ENCODE results near the gene BLVRB. TPM values are rescaled to one million over a fixed set of nuclear protein-coding genes. Genes with fewer than 3 reads are reported as not detected.
"Not testable (repeated sequence)": the region's sequence is repeated elsewhere in the genome, so short reads cannot be mapped to it uniquely, and the experiment has no call there.

The BLVRB gene
- total RNA-seq, 1 donor from 2014 or later, result 141 TPM

DNA sequence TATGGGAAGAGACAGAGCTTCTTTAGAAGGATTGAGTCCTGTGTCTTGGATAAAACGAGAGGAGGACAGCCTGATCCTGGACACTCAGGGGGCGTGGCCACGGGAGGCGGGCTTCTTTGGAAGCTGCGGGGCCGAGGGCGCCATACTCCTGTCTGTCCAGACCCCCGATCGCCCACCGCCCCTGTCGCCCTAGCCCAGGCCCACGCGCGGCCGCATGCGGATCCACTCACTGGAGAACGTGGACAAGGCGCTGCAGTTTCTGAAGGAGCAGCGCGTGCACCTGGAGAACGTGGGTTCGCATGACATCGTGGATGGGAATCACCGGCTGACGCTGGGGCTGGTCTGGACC, 24.3 kb upstream of the BLVRB start:
- no peak for DNase-seq (ENCODE audit: low spot score)

DNA sequence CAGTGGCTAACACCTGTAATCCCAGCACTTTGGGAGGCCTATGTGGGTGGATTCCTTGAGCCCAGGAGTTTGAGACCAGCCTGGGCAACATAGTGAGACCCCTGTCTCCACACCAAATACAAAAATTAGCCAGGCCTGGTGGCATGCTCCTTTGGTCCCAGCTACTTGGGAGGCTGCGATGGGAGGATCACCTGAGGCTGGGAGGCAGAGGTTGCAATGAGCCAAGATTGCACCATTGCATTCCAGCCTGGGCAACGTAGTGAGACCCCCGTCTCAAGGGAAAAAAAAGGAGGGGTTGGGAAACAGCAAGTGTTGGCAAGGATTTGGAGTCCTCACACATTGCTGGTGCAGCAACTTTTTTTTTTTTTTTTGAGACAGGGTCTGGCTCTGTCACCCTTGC, 20.5 kb upstream of the BLVRB start:
- no peak for DNase-seq (ENCODE audit: low spot score)

DNA sequence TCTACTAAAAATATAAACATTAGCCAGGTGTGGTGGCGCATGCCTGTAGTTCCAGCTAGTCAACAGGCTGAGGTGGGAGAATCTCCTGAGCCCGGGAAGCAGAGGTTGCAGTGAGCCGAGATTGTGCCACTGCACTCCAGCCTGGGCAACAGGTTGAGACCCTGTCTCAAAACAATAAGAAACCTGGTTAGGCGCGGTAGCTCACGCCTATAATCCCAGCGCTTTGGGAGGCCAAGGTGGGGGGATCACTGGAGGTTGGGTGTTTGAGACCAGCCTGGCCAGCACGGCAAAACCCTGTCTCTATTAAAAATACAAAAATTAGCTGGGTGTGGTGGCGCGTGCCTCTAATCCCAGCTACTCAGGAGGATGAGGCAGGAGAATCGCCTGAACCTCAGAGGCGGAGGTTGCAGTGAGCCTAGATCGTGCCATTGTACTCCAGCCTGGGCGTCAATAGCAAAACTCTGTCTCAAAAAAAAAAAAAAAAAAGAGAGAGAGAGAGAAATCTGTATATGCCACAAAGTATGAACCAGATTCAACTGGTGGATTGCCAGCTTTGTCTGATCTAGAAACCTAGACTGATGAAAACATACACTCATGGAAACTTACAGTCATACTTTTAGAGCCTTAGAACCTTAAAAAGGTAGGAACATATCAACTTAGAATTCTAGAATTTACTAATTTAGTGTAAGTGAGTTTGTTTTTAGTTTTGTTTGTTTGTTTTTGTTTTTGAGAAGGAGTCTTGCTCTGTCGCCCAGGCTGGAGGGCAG, 10.5 kb upstream of the BLVRB start:
- not testable (repeated sequence) for DNase-seq (ENCODE audit: low spot score)

DNA sequence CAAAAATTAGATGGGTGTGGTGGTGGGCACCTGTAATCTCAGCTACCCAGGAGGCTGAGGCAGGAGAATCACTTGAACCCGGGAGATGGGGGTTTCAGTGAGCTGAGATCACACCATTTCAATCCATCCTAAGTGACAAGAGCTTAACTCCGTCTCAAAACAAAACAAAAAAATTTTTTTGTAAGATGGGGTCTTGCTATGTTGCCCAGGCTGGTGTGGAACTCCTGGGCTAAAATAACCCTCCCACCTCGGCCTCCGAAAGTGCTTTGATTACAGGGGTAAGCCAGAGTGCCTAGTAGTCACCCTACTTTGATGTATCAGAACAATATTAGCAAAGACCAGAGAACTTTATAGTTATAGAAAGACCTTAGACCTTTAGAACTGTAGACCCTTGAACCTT, 9.2 kb upstream of the BLVRB start:
- DNase-seq (ENCODE audit: low spot score), result no peak

DNA sequence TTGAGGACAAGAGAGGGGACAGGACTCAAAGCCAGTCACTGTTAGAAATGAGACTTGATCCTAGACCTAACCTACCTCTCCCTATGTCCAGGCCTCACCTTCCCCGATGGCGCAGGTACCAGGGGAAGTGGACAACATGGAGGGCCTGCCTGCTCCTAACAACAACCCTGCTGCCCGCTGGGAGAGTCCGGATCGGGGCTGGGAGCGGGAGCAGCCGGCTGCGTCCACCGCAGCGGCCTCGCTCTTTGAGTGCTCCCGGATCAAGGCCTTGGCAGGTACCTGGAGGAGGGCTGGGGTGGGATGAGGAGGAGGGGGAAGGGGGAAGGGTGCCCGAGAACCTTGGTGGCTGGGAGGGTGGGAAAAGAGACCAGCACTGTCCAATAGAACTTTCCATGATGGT, 7.0 kb upstream of the BLVRB start:
- no peak for DNase-seq (ENCODE audit: low spot score)

DNA sequence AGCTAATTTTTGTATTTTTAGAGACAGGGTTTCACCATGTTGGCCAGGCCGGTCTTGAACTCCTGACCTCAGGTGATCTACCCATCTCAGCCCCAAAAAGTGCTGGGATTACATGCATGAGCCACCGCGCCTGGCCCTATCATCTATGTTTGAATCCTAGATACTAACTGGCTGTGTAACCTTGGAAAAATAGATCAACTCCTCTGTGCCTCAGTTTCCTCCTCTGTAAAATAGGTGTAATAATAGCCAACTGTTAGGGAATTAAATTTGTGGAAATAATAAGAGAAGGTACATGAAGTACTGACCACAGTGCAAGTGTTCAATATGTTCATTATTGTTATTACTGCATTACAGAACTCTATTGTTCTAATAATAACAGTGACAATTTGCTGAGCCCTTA, 5.6 kb upstream of the BLVRB start:
- DNase-seq (ENCODE audit: low spot score), result no peak

DNA sequence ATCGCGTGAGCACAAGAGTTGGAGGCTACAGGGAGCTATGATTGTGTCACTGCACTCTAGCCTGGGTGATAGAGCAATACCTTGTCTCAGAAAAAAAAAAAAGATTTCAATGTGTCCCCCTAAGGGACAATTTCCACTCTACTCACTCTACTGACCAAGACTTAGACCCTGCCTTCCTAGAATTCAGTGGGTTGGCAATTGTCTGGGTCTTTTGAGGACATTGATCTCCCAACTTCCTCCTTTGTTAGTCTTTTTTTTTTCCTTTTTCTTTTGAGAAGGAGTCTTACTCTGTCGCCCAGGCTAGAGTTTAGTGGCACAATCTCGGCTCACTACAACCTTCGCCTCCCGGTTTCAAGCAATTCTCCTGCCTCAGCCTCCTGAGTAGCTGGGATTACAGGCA, 3.5 kb upstream of the BLVRB start:
- DNase-seq (ENCODE audit: low spot score), result no peak

DNA sequence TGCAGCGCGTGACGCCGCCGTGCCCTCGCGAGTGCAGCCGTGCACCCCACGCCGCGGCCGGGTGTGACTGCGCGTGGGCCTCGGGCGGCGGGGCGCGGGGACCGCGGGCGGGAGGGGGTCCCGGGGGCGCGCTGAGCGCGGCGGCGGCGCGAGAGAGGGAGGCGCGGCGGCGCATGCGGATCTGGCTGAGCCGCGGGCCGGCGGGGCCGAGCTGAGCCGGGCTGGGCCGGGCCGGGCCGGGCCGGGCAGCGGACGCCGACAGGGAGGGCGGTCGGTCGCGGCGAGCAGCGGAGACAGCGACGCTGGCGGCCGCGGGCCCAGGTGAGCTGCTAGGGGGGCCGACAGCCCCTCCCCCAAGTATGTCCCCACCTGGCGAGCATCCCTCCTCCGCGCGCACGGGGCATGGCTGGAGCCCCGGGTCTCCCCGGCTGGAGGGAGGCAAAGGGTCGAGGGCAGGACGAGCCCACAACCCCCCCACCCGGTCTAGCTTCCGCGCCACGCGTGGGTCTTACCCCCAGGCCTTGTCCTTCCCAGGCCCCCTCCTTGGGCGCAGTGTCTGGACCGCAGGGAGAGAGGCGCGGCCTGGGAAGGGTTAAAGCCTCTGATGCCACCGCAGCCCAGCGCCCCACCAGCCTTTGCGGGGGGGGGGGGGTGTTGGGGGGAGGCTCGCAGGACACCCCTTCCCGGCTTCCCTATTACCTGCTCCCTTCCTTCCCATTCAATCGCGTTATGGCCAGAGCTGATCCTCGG, 1.6 kb upstream of the BLVRB start, which contains the start of gene SPTBN4:
TSS of gene SPTBN4 (plus strand) at position 17 of the 750 bp plus-strand sequence. CDS start 5,621 bp downstream, outside the sequence.
- no peak for DNase-seq (ENCODE audit: low spot score)

DNA sequence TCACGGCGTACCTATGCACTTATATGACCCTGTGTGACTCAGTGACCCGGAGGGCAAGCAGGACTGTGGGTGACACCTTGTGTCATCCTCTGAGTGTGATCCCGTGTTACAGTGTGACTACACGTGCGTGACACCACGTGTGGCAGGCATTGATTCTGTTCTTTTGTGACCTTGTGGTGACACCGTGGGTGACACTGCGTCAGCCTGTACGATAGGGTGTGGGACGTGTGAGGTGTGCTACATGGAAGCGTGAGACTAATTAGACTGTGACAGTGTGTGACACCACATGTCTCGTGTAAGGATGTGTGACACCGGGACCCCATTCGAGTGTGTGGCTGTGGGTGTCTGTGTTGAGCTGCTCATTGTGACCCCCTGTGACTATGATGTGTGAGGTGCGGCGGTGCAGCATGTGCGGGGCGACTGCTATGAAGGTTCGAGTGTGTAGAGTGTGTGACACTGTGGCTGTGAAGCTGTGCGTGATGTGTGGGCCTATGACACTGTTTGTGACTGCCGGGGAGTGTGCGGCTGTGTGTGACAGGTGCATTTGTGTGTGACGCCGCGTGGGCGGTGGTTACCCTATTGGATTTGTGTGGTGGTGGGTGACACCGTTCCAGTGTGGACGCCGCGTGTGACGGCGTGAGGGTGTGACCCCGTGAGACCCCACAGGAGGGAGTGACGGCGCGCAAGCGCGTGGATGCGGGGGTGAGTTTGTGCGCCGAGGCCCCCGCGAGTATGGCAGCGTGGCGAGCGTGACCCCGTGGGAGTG, 857 bp upstream of the BLVRB start:
- DNase-seq (ENCODE audit: low spot score), result no peak

DNA sequence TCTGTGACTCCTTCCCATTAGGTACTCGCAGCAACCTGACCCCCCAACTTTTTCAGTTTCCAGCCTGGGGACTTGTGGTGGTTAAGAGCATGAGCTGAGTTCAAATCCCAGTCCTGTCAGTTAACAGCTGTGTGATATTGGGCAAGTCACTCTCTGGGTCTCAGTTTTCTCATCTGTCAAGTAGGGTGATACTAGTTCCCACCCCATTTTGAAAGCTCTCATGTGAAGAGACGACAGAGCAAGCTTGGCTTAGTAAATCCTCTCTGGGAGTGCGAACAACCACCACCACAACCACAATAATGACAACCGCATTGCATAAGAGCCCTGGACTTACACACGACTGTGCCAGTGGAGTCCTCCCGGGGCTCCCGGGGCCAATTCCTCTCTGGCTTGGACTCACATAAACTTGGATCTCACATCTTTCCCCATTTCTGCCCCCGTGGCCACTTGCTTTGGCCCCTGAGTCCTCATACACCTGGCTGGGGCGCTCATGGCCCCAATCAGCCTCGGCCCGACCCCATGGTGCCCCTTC, 454 bp downstream of the BLVRB start:
- no peak for DNase-seq (ENCODE audit: low spot score)

DNA sequence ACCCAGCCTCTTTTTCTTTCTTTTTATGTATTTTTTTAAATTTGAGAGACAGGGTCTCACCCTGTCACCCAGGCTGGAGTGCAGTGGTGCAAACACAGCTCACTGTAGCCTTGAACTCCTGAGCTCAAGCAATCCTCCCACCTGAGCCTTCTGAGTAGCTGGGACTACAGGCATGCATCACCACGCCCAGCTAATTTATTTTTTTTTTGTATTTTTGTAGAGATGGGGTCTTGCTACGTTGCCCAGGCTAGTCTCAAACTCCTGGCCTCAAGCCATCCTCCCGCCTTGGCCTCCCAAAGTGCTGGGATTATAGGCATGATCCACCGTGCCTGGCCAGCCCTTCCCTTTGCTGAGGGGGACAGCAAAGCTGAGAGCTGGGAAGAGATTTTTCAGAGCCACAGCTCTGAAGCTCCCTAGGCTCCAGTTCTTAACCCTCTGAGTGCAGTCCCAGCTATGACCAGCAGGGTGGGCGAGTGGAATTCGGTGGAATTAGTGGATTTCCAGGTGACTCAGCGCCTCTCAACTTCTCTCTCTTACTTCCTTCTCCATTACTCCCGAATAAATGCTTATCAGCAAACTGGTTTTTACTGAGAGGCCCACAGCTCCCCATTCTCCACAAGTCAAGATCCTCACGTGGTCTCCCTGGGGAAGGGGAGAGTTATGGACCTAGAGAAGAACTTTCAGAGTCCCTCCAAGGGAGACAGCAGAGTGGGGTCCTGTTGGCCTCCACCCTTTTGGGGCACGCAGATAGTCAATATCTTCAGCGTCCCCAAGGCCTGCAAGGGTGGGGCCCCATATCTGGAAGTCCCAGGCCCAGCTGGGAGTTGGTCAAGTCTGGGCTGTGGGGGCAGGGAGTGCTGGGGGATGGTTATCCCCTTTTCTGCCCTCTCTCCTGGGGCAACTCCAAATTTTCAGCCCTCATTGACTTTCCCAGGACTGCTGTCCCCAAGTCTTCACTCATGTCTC, 1.2 kb downstream of the BLVRB start:
- no peak for DNase-seq (ENCODE audit: low spot score)

DNA sequence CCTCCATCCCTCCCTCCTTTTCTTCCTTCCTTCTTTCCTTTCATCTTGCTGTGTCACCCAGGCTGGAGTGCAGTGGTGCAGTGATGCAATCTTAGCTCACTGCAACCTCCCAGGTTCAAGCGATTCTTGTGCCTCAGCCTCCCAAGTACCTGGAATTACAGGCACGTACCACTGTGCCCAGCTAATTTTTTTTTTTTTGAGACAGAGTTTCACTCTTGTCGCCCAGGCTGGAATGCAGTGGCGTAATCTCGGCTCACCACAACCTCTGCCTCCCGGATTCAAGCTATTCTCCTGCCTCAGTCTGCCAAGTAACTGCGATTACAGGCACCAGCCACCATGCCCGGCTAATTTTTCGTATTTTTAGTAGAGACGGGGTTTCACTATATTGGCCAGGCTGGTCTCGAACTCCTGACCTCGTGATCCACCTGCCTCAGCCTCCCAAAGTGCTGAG, 1.9 kb downstream of the BLVRB start:
- DNase-seq (ENCODE audit: low spot score), result not testable (repeated sequence)

DNA sequence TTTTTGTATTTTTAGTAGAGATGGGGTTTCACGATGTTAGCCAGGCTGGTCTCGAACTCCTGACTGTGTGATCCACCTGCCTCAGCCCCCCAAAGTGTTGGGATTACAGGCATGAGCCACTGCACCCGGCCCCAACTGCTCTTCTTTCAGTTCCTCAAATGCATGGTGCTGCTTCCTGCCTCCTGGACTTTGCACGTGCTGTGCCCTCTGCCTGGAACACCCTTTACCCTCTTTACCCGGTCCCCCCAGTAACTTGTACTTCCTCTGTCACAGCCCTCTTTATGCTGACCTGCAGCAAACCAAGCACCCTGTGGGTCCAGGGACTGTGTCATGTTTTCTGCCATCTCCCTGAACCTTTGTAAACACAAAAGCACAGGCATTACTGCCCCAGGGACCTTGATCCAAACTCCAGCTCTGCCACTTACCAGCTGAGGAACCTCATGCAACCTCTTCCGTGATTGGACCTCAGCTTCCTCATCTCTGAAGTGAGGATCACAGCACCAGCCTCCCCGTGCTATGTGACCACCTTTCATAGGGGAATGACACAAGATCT, 3.8 kb downstream of the BLVRB start:
- no peak for DNase-seq (ENCODE audit: low spot score)

DNA sequence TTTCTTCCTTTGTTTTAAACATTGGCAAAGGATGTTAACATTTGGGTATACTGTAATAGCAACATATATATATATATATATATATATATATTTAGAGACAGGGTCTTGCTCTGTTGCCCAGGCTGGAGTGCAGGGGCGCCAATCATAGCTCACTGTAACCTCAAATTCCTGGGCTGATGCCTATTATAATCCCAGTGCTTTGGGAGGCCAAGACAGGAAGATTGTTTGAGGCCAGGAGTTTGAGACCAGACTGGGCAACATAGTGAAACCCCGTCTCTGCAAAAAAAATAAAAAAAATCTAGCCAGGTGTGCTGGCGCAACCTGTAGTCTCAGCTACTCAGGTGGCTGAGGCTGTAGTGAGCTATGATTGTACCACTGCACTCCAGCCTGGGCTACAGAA, 5.4 kb downstream of the BLVRB start:
- no peak for DNase-seq (ENCODE audit: low spot score)

DNA sequence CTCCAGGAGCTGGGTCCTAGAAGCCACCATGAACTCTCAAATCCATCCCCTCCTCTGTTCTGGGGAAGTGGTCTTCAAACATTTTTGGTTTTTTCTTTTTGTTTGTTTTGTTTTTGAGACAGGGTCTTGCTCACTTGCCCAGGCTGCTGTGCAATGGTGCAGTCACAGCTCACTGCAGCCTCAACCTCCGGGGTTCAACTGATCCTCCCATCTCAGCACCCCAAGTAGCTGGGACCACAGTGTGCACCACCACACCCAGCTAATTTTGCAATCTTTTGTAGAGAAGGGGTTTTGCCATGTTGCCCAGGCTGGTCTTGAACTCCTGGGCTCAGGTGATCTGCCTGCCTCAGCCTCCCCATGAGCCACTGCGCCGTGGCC, 7.0 kb downstream of the BLVRB start:
- no peak for DNase-seq (ENCODE audit: low spot score)

DNA sequence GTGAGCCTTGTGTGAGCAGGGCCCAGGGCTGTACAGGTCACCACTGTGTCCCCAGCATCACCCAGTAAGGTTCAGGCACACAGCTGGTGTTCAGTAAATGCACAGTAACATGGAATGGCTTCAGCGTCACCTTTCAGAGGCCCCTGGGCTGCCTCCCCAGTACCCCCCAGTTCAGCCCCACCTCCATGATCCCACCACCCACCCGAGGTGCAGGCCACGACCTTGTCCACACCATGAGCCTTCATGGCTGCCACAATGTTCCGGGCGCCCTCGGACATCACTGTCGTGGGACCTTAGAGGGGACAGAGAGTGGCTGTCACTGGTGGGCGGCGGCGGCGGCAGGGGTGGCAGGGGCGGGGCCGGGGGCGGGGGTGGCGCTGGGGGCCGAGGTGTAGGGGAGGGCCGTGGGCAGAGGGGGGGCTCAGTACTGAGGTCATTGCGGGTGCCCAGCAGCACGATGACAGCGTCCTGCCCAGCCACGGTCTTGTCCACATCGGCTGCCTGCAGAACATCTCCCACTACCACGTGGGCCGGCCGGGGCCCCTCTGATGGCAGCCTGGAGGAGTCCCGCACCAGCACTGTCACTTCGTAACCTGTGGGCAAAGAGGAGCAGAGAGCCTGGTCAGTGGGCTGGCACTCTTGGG, 7.5 kb downstream of the BLVRB start:
- no peak for DNase-seq (ENCODE audit: low spot score)

DNA sequence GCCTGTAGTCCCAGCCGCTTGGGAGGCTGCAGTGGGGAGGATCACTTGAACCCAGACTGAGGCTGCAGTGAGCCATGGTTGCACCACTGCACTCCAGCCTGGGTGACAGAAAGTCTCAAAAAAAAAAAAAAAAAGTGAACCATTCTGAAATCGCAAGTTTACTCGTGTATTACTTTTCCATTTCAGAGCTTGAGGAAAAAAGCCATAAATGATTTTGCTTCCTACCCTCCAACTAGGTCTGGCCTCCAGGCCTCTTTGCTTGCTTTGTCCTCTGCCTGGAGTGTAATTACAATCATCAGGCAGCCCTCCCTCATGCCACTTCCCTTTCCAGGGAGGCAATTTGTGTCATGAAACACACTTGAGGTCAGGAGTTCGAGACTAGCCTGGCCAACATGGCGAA, 8.5 kb downstream of the BLVRB start:
- DNase-seq (ENCODE audit: low spot score), result no peak

DNA sequence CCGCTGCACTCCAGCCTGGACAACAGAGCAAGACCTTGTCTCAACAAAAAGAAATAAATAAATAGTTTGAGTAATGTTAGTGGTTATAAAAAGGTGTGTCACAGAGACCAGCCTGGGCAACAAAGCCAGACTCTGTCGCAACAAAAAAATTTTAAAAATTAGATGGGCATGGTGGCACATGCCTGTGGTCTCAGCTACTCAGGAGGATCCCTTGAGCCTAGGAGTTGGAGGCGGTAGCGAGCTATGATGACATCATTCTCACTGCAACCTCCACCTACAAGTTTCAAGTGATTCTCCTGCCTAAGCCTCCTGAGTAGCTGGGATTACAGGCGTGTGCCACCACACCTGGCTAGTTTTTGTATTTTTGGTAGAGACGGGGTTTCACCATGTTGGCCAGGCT, 11.6 kb downstream of the BLVRB start:
- not testable (repeated sequence) for DNase-seq (ENCODE audit: low spot score)

DNA sequence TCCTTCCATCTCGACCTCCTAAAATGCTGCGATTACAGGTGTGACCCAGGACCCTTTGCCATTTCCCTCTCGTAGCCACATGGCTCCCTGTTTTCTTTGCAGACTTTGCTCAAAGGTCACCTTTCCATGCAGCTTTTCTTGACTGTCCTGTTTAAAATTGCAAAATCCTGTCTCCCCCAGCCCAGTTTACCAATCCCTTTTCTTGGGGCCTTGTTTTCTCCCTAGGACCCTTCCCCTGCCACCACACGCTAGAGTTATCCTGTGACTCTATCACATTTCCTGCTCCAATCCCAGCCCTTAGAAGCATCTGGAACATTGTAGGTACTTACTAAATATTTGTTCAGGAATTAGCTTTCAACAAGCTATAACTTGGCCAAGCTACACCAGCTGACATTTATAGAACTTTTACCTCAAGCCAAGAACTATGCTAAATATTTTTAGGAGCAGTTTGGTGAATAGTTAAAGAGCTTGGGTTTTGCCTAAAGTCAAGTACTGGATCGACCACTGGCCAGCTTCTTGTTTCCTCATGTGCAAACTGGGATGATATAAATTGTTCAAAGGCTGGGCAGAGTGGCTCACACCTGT, 12.3 kb downstream of the BLVRB start:
- DNase-seq (ENCODE audit: low spot score), result no peak

All from mesenteric fat pad (tissue), 1 donor.